Pulmonary artery endothelial cell (primary cell): Measurements from ENCODE around the gene SREK1. TPM values are rescaled to one million over a fixed set of nuclear protein-coding genes. Genes with fewer than 3 reads are reported as not detected.
"Not testable (repeated sequence)": the region's sequence is repeated elsewhere in the genome, so short reads cannot be mapped to it uniquely, and the experiment has no call there.

Experiments used
- DNase-seq: peaks from one replicate; pipeline ENCODE4 v3.0.0-alpha.2; 2011; ENCODE audit warnings: low read depth, low spot score
- total RNA-seq: library from RNA; depleted of rRNA; stranded (reverse); fragments of >200 nt; gene quantifications from 2 replicates; pipeline ENCODE4 v1.2.3, GENCODE V29; 2014

Gene SREK1, protein sequence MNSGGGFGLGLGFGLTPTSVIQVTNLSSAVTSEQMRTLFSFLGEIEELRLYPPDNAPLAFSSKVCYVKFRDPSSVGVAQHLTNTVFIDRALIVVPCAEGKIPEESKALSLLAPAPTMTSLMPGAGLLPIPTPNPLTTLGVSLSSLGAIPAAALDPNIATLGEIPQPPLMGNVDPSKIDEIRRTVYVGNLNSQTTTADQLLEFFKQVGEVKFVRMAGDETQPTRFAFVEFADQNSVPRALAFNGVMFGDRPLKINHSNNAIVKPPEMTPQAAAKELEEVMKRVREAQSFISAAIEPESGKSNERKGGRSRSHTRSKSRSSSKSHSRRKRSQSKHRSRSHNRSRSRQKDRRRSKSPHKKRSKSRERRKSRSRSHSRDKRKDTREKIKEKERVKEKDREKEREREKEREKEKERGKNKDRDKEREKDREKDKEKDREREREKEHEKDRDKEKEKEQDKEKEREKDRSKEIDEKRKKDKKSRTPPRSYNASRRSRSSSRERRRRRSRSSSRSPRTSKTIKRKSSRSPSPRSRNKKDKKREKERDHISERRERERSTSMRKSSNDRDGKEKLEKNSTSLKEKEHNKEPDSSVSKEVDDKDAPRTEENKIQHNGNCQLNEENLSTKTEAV
- 57.9 and 82.9 TPM in 2 replicates for total RNA-seq

- peak; percentile 76 for DNase-seq
These were observed at the start of gene SREK1 for GRCh38 chr5:66144074-66144833. SREK1 (plus strand) TSS chr5:66144300; CDS start chr5:66144377, 77 bp downstream.

- no peak for DNase-seq
These were observed 43.2 kb upstream of the SREK1 start for GRCh38 chr5:66100851-66101250.

DNA sequence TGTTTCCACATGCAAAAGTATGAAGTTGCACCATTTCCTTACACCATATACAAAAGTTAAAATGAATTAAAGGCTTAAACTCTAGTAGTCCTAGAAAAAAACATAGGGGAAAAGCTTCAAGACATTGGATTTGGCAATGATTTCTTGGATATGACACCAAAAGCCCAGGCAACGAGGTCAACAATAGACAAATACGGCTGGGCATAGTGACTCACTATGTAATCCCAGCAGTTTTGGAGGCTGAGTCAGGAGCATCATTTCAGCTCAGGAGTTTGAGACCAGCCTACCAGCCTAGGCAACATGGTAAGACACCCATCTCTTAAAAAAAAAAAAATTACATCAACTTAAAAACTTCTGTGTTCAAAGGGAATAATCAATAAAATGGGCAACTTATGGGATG is 30.9 kb upstream of the SREK1 start:
- DNase-seq = no peak

GRCh38 chr5:66118304-66118703 is 25.8 kb upstream of the SREK1 start:
- no peak for DNase-seq

GRCh38 chr5:66122379-66123034 is 21.6 kb upstream of the SREK1 start:
- DNase-seq = no peak

GRCh38 chr5:66129144-66129543 is 15.0 kb upstream of the SREK1 start:
- DNase-seq = no peak

DNA sequence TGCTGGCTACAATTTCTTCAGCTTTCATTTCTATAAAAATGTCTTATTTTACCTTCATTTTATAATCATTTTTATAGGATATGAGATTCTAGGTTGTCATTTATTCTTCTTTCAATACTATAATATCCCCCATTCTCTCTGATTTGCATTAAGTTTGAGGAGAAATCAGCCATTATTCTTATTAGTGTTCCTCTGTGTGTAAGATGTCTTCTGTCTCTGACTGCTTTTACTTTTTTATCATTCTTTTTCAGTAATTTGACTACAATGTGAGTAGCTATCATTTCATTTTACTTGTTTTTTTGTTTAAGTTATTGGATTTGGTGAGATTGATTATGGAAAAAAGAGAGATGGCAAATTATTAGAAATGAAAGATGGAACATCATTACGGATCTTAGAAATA is 13.6 kb upstream of the SREK1 start:
- DNase-seq = no peak

DNA sequence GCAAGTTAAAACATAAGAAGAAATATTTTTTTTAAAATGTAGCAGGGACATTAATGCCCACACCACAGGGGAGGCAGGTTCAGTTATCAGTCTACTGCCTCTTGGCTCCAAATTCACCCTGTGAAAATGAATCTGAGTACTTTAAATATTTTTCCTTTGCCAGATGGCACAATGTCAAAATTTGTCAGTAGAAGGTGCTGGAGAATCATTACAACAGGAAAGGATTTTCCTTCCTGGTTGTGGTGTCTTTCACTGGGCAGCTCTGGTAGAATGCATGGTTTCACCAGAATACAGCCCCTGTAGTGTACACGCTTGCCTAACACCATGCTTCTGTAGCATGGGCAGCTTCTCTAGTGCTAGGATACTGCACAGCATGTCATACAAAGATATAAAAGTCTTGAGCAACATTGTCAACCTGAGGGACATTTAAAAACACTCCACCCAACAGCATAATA is 9.7 kb upstream of the SREK1 start:
- no peak for DNase-seq

DNA sequence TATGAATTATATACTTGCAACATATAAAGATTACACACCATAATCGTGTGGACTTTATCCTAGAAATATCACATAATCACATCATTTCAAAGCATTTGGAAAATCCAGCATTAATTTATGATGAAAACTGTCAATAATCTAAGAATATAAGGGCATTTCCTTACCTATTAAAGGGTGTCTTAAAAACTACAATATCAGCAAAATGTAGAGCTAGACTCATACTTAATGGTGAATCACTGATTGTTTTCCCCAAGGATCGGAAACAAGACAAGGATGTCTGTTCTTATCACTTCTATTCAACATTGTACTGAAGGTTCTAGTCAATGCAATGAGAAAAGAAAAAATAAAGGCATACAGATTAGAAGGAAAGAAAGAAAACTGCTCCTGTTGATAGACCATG is 8.0 kb upstream of the SREK1 start:
- no peak for DNase-seq

DNA sequence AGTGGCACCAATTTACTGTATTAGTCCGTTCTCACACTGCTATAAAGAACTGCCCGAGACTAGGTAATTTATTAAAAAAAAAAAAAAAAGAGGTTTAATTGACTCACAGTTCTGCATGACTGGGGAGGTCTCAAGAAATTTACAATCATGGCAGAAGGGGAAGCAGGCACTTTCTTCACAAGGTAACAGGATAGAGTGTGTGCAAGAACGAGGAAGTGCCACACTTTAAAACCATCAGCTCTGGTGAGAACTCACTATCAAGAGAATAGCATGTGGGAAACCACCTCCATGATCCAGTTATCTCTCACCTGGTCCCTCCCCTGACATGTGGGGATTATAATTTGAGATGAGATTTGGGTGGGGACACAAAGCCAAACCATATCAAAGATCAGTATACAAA is 7.2 kb upstream of the SREK1 start:
- not testable (repeated sequence) for DNase-seq

- no peak for DNase-seq
These were observed 5.3 kb upstream of the SREK1 start for GRCh38 chr5:66138637-66139317.

- DNase-seq = no peak
These were observed 4.8 kb upstream of the SREK1 start for GRCh38 chr5:66139318-66139712.

DNA sequence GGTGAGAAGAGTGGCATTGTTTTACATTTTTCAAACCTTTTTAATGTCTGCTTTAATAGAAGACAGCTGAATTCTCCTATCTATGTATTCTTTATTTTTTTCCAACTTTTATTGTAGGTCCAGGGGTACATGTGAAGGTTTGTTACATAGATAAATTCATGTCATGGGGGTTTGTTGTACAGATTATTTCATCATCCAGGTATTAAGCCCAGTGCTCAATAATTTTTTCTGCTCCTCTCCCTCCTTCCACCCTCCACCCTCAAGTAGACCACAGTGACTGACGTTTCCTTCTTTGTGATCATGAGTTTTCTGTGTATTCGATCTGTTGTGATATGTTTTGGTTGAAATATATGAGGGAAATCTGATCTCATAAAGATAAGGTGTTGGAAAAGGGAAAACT is 1.7 kb upstream of the SREK1 start:
- DNase-seq = no peak

- DNase-seq = no peak
These were observed 527 bp upstream of the SREK1 start for GRCh38 chr5:66143473-66144073.

- no peak for DNase-seq
These were observed 812 bp downstream of the SREK1 start for GRCh38 chr5:66144834-66145390.

DNA sequence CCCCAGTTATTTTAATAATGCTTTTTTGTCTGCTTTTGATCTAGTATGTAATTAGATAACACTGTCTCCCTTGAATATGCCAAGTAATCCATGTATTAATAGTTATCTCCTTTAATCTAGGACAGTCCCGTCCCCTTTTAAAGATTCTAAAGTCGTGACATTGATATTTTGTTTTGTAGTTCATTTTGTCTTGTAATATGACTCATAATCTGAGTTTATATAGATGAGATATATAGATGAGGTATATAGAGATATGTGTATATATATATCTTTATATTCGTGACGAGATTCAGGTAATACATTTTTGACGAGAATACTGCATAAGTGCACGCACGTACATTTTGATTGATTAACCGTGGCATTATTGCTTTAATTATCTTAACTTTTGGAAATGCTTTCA is 1.6 kb downstream of the SREK1 start:
- DNase-seq = no peak

- no peak for DNase-seq
These were observed 5.8 kb downstream of the SREK1 start for GRCh38 chr5:66149950-66150349.

GRCh38 chr5:66151030-66151429 is 6.9 kb downstream of the SREK1 start:
- no peak for DNase-seq

GRCh38 chr5:66151491-66151890 is 7.4 kb downstream of the SREK1 start:
- DNase-seq = no peak

GRCh38 chr5:66157046-66157445 is 12.9 kb downstream of the SREK1 start:
- DNase-seq = no peak
